Suppressor macrophage treated with lipopolysaccharide for 4 hours (primary cell): ENCODE measurements around the gene GPER1.
A peak's percentile ranks its signal among the peaks of the same experiment; 100 is the strongest.
"Not testable (repeated sequence)": the region's sequence is repeated elsewhere in the genome, so short reads cannot be mapped to it uniquely, and the experiment has no call there.

ENCODE experiments used
- DNase-seq: peaks from one replicate; pipeline ENCODE4 v3.0.0-alpha.2; 2020

Gene GPER1

DNA sequence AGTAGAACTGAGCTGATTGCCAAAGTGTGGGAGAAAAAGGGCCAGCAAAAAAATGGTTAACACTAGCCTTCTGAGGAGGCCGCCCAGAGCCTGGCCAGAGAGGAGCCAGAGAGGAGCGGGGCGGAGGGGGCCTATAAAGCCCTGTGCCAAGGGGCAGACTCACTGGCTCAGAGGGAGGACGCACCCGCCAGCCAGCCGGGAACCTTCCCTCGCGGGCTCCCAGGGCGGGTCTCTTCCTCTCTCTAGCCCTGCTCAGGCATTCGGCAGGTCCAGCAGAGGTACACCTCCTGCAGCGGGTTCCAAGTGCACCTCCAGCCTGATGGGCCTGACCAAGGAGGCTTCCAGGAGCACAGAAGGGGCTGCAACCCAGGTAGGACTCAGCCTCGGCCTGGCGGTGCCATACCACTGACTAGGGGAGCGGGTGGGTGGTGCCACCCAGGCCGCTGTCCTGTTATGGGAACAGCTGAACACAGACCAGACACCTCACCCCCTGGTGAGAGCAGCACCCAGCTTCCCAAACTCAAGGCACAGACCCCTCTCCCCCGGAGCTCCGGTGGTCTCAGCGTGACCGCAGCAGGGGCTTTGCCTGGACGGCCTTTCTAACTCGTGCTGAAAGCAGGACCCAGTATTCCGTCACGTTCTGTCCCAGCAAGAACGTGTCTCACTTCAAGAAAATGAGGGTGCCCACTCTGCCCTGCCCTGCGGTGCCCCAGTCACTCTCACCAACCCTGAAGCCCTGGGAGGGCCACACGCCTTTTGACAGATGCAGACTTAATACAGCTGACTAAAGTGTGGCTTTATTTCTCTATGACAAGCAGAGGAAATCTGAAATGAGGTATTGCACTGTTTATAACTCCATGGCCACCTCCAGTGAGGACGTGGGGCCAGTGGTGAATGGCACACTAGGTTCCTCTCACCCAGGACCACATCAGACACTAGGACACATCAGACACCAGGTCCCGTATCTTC is at the start of gene GPER1:
GPER1 (plus strand) TSS at position 162 of the 969 bp plus-strand sequence. CDS start 3,616 bp downstream, outside the sequence.
- no peak for DNase-seq

DNA sequence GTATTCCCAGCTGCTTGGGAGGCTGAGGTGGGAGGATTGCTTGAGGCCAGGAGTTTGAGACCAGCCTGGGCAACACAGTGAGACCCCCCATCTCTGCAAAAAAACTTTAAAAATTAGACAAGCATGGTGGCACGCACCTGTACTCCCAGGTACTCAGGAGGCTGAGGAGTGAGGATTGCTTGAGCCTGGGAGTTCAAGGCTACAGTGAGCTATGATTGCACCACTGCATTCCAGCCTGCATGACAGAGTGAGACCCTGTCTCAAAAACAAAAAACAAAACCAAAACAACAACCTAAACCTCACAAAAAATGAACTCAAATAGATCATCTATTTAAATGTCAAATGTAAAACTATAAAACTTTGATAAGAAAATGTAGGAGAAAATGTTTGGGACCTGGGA is 47.7 kb upstream of the GPER1 start:
- DNase-seq: not testable (repeated sequence)

DNA sequence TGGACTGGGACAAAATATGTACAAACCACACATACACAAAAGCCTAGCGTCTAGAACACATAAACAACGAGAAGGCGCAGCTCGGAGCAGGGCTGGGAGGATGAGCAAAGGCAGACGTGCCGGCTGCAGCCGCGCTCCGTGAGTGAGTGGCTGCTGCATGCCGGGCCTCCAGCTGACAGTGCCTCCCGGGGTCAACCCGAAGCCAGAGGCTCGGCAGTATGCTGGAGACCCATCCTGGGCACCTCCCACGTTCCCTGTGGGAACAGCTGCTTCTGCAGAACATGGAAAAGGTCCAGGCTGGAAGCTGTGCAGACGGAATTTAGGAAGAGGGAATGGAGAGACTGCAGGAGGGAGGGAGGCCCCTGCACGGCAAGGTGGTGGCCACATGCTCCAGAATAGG is 47.1 kb upstream of the GPER1 start:
- DNase-seq: no peak

DNA sequence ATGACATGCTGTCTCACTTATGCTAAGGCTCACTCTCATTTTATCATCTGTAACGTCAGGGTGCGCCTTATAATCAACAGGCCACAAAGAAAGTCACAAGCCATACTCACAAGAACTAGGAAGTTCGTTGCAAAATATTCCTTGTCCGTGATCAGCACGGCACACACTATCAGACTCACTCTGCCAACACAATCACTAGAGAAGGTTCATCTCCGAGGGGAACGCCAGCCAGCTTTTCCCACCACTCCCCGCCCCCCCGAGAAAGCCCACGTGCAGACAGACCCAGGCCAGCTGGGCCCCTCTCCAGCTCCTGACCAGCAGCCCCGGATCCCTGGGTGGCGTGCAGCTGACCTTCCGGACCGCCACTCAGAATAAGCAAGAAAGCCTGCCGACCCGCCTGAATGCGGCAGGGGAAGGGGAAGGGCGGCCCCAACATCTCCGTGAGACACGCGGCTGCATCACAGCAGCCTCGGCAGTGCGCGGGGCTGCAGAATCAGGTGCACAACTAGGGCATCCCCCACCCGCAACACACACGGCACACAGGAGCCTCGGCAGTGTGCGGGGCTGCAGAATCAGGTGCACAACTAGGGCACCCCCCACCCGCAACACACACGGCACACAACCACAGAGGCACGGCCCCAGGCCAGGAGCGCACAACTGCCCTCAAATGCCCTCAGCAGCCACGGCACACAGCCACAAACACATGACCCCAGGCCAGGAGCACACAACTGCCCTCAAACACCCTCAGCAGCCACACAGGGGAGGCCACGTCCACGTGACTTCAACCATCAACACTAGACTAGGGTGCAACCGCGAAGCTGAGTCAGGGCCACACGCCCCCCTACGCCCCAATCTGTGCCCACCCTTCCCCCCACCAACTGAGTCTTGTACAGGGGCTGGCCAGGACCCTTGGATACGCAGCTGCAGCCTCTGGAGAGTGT is 46.1 kb upstream of the GPER1 start:
- no peak for DNase-seq

DNA sequence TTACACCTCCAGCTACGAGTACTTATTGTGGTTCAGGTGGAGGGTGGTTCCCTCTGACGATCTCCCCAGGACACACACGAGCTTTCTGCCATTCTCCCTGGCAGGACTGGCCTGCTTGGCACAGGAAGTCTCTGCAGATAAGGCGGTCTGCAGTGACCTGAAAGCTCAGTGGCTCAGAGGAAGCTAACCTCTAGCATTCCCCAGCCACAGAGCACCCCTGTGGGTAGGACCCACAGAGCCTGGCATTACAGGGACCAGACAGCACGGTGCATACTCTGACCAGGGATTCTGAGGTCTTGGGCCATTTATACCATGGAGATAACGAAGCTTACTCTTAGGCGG is 45.5 kb upstream of the GPER1 start:
- DNase-seq: no peak

DNA sequence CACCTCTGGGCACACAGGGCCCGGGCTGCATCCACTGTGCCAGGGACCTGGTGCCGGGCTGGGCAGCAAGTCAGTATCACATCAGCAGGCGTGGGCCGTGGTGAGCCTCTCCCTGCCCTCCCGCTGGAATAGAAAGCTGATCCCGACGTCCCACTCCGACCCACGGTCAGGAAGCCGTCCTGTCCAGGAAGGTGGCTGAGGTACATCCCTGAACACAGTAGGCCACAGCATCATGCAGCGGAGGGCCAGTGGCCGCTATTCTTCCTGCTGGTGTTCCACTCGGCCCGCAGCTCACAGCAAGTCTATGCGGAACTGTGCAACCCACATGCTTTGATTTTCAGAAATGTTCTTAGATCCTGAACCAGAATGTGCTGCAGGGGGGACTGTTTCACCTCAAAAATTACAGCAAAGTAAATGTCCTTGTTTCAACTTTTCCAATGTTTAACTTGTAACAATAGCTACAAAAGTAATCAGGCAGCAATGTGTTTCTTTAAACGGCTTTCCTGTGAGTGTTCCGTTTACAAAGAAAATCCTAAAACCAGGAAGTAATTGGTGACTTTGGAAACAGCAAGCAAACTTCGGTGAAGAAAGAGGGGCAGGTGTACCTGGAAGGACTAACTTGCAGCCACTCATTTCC is 44.2 kb upstream of the GPER1 start:
- DNase-seq: peak; percentile 34

DNA sequence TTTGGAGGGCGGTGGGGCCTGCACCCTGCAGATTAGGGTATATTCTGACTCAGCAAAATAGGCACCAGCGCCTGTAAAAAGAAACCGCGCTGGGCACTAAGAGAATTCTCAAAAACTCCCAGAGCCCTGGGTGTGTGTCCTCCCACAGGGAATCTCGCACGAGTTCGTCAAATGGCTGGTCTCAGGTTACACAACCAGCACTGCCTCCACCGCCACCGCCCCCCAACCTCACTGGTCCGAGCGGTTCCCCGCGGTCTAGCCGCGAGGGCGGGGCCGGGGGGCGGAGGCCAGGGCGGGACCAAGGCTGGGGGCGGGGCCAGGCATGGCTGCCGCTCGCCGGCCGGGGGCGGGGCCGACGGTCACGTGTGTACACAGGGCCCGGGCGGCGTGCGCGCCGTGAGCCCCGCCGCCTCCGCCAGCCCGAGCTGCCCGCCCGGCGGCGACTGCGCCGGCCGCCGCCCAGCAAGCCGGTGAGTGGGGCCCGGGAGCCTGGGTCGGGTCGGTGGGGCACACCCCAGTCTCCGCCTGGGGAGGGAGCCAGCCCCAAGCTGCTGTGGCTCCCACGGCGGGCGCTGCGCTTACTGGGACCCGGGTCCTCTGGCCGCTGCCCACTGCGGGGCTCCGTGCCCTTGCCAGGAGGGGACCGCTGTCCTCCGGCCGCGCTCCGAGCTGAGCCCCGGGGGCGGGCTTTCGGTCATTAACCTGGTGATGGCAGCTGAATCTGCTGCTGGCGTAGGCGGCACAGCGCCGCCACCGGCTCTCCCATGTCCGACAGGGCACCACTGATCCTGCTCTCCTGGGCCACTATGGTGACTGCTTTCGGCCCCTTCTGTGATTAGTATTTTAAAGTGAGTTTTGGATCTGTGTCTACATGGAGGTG is 43.5 kb upstream of the GPER1 start, which contains the start of gene GPR146:
GPR146 (plus strand) TSS at position 358 of the 880 bp plus-strand sequence. CDS start 12,970 bp downstream, outside the sequence.
- peak; percentile 99 for DNase-seq

DNA sequence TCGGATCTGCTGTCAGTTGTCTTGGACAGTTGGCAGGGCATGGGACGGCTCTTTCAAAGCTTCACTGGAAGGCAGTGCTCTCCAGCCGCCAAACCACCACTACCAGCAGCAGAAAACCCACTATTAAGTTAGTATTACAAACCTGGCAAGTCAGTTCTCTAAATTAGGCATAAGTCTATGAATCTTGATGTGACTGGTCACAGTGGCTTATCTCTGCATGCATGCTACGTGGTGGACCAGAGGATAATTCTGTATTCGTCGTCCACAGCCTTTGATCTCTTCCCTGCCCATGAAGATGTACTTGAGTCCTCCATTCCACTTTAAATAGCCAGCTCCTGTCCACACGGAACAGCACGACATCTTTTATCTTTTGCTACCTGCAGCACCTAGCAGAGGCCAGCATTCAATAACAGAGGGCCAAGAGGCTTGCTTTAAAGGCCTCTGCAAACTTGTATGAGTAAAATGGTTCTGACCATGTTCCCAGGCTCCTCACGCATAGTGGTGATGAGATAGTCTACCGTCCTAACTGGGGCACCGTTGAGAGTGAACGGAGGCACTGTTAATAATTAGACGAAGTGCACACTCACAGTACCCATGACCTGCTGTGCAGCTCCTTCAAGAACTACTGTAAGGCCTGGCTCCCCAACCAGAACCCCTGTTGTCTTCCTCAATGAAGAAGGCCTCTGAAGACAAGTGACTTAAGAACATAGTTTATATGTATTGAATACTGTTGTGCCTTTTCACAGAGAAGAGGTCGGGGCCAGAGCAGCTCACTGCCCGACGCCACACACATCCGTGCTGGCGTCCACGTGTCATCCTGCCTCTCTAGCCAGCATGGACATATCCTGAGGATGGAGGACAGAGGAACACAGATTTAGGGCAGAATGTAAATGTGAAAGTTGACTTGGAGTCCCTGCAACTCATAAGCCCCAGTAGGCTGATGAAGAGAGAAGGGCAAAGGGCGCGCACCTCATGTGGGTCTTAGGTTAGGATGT is 42.5 kb upstream of the GPER1 start:
- no peak for DNase-seq

DNA sequence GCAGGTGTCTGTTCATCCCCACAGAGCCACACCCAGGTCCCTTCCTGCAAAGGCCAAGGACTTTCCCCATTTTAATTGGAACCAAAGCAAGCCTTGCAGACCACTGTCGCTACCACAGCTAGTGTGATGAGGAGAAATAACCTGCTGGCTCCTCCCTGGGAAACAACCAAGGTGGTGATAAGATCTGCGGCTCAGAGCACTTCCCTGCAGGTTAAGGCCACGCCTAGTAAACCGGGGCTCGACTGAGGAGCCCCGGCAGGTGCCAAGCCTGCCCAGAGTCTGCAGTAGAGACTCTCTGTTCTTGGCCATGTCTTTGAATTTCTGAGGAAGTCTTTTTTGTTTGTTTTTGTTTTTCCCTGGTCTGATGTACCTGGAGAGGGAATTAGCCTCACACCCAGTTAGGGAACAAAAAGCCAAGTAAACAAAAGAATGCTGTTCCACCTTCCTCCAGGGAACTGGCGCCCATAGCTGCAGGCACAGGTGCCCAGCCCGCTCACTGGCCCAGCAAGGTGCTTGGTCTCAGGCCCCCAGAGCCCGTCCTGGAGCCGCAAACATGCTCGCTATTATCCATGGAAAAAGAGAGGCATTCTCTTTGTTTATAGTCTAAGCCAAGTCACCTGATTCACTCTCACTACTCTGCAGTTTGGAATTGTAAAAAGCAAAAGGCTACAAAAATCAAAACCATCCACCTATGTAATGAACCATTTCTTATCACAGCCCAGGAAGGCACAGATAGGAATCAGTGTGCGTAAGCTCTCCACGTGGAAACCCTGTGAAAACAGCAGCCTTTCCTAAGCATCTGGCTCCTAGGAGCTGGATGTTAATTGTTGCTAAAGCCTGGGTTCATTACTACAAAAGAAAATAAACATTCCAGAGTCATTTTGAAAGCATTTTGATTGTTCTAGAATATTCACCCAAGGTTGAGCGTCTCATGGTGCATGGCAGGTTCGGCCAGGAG is 40.9 kb upstream of the GPER1 start:
- DNase-seq: no peak

DNA sequence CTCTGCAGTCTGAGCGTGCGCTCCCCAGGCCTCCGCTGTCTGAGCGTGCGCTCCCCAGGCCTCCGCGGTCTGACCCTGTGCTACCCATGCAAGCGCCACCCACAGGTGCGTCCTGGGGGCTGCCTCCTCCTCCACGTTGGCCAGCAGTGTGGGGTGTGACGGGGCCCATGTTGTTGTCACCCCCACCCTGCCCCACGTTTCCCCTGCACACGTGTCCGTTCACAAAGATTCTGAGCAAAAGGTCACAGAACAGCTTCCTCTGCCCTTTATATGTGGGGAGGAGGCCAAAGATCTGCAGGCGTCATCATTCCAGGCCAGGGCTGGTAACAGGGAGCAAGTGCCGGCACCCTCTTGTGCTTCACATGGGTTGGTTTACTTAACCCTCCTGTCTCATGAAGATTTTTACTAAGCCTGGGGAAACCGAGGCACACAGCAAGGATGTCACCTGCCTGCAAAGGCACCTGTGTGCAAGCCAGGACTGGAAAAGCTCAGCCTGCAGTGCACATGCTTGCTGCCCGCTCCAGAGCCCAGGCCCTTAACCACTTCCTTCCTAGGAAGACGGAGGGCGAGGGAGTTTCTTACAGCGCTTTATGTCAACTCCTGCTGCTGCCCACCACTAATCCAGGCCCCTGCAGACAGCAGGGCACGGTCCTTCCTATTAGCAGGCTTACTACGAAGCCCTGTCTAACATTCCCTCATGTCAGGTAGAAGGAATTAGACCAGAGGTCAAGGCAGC is 38.7 kb upstream of the GPER1 start:
- peak; percentile 46 for DNase-seq

DNA sequence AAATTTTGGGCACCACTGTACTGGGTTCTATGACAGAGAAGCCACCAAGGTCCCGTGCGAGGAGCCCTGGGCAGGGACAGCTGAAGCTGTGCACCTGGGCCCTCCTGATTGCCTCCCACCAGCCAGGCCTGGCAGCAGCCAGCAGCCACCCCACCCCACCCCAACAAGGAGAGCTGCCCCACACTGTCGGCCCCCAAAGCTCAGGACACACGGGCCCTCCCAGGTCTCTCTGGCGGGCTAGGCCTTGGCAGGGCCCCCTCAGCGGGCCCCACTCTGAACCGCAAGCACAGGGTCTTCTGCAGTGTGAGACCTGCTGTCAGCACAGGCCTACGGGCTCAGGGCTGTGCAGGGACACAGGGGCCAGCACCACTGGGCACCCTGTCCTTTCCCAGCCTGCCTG is 38.1 kb upstream of the GPER1 start:
- no peak for DNase-seq

DNA sequence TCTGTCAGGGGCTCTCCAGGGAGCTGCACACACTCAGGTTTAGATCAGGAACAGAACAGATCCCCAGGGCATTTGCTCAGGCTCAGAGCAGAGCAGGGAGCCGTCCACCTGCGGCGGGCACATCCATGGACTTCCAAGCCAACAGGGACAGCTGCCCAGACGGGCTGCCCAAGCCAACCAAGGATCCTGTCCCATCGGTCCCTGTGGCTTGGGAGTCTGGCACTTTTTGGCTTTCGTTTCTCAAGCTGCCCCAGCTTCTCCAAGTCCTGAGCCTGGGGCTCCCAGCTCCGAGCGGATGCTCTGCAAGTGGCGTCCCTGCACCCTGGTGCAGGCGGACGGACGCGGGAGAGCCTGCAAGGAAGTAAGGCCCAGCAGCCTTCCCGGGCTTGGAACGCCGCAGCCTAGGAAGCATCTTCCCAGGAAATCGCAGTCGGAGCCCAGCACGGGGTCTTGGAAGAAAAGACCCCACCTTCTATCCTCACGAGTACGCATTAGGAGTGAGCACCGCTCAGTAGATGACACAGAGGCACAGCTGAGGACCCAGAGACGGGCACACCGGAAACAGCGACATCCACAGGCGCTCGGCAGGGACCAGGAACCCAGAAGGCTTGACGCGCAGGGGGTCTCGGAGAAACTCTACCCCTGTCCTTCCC is 37.5 kb upstream of the GPER1 start:
- no peak for DNase-seq

DNA sequence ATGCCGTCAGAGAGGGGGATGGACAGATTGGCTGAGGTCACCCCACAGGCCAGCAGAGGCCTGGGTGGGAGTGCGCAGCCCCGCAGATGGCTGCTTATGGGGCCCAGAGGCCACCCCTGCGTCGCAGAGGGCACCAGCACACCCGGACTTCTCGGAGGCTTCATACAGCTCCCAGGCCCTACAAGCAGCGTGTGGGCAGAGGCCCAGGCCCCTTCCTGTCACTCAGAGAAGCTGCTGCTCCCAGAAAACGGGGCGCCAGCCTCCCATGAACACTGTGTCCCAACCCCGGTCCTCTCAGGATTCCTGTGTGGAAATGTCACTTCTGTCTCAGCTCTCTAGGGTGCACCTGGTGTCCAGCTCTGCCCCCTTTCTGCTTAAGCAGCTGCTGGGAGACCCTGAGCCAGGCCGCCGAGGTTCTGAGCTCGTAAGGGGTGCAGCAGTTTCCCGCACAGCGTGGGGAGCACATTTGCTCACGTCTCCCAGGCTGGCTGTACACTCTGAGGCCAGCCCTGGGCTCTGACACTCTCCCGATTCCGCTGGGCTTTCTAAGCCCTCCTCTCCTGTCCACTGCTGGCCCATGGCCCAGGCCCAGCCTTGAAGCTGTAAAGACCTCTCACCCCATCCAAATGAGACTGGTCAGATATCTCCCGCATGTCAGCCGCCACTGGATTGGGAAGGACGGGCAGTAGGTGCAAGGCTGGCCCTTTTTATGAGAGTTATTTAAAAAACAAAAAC is 36.8 kb upstream of the GPER1 start:
- DNase-seq: no peak

DNA sequence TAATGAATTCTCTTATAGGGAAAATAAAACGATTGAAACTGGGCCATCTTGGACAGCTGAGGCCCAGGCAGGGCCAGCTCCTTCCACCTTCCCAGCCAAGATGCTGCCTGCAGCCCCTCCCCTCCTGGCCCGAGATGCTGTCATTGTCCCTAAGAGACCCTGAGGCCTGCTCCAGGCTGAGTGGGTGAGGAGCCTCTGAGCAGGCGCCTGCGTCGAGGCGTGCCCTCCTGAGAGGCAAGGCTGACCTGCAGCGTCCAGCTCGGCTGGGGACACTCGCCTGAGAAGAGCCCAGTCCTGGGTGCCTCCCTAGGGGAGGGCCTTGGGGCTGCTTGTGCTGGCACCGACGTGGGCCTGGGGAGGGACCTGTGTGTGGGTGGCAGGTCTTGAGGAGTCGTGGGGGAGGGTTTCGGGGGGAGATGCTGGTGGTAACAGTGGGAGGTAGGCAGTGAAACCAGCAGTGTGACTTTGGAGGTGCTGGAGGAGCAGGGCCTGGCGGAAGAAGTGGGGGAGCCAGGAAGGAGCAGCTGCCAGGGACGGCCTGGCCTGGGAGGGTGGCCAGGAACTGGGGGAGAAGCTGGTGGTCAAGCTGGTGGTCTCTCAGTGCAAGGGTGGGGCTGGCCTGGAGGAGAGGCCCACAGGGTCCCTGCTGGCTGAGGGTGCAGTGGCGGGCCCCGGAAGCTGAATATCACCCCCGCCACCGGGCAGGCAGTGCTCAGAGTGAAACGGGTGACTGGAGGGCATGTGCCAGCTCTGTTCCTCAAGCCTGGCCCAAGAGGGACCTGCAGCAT is 35.7 kb upstream of the GPER1 start:
- DNase-seq: no peak

DNA sequence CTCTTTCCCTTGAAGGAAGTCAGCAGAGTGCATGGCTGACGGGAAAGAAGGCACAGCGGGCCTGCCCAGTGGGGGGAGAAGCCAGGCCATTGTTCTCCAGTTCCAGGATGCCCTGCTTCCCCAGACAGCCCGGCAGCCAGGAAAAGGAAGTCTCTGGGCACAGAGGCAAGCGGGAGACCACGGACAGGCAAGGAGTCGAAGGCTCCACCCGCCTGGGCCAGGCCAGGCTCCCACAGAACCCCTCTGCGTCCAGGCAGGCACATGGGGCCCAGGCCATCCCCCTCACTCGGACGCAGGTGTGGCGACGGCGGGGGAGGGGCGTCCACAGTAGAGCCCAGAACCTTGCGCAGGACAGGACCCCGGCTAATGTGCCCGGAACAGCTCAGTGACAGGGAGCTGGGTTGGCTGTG is 34.9 kb upstream of the GPER1 start:
- peak; percentile 28 for DNase-seq

DNA sequence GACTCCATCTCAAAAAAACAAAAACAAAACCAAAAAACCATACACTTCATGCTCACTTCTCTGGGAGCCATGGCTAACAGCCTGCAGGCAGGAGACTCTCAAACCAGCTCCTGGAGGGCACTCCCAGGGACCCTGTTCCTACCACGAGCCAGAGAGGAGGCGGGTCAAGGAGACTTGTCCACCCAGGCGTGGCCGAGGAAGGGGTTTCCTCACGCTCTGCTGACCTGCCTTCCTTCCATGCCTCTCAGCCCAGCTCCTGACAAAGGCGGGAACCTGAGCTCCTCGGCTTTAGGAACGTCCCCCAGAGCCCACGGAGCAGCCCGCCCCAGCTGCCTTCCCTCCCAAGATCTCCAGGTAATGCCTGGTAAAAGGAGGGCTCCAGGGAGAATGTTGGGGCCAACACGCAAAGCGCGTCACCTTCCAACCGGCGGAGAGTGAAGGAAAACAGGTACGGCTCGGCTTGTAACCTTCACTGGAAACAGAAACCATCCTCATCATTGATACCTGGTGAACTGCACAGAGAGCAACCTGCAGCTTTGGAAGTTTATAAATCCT is 34.0 kb upstream of the GPER1 start:
- DNase-seq: no peak
